Measurements from ENCODE around the gene SLFN11.
A peak's percentile ranks its signal among the peaks of the same experiment; 100 is the strongest.

SLFN11 gene

DNA sequence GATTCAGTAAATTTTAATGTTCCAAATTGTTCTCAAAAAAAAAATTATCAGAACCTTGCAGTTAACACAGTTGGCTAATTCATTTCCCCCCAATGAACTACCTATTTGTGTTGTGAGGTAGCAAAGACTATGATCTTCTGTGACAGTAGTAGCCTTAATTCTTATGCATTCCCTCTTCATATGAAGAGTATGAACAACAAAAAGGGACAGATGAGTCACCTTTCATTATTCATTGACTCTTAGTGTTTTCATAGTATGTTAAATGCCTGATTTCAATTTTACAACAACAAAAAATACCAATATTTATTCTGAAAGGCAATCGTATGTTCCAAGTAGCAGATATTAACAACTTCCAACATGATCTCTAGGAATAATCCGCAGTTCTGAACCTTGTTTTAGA lies 3.6 kb upstream of the SLFN11 start:
- H3K27me3 Mint-ChIP-seq (ENCODE audit: low read depth), result peaks cover 69% of the 10 kb centered on the region
- H3K9me3 Mint-ChIP-seq, result peaks cover 14% of the 10 kb centered on the region
- TF ChIP-seq, protein P1, sequence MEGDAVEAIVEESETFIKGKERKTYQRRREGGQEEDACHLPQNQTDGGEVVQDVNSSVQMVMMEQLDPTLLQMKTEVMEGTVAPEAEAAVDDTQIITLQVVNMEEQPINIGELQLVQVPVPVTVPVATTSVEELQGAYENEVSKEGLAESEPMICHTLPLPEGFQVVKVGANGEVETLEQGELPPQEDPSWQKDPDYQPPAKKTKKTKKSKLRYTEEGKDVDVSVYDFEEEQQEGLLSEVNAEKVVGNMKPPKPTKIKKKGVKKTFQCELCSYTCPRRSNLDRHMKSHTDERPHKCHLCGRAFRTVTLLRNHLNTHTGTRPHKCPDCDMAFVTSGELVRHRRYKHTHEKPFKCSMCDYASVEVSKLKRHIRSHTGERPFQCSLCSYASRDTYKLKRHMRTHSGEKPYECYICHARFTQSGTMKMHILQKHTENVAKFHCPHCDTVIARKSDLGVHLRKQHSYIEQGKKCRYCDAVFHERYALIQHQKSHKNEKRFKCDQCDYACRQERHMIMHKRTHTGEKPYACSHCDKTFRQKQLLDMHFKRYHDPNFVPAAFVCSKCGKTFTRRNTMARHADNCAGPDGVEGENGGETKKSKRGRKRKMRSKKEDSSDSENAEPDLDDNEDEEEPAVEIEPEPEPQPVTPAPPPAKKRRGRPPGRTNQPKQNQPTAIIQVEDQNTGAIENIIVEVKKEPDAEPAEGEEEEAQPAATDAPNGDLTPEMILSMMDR (IDR thresholded peaks at IDR 0.05; ENCODE audit: unreplicated experiment in 3 of 3), result no peak
- H3K4me3 Mint-ChIP-seq, result peak overlapping the region in 1 of 3 experiments; percentile 19
- H3K36me3 Mint-ChIP-seq (ENCODE audit: low read depth), result no peaks in the 10 kb centered on the region
- H3K4me1 Mint-ChIP-seq, result peaks cover 17% of the 10 kb centered on the region
- H3K27ac Mint-ChIP-seq, result no peak overlapping the region

DNA sequence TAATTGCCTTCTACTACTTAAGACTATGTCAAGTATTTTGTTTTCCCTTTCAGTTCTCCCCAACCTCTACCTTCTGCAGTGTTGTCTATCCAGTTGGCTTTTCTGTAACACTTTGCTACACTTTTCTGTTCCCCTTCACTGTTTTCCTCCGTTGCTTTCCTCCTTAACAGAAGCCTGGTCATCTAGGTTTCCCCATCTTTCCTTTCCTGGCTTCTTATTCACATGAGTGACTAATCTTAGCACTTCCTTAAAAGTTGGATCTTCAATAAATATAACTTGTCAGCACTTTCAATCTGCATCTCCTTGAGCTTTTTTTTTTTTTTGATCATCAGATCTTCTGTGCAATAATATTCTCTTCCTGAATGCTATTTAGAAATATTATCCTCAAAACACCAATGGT lies 2.8 kb upstream of the SLFN11 start:
- Mint-ChIP-seq H3K27ac (peak overlapping the region in 1 of 3 experiments; percentile 2), H3K4me3 (peak overlapping the region in 2 of 3 experiments; percentile 69 to 77), H3K9me3 (peaks cover 14% of the 10 kb centered on the region), H3K36me3 (ENCODE audit: low read depth) (no peaks in the 10 kb centered on the region), H3K27me3 (ENCODE audit: low read depth) (peaks cover 72% of the 10 kb centered on the region), H3K4me1 (peaks cover 25% of the 10 kb centered on the region)
- TF ChIP-seq, protein P1 (IDR thresholded peaks at IDR 0.05; ENCODE audit: unreplicated experiment in 3 of 3), result no peak

DNA sequence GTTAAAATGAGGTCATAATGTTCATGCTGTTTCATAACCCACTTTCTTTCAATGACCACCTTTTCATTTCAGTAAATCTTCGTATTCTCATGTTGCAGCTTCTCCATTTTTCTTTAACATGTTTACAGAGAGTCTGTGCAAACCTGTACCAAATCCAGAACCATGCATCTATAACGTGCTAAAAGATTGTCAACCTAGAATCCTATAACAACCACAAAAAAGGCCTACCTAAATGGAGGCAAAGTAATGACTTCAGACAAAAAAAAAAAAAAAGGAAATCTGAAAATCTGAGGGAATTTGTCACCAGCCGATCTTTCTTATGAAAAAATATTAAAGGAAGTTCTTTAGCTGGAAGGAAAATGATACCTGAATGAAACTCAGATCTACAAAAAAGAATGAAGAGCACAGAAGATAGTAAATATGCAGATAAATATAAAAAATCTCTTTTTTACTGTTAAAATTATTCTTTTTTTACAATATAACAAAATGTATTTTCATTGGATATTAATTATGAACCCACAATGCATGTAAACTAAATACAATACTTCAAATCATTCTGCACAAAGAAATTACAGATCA lies 1.4 kb upstream of the SLFN11 start:
- TF ChIP-seq, protein P1 (IDR thresholded peaks at IDR 0.05; ENCODE audit: unreplicated experiment in 3 of 3), result no peak
- H3K27me3 Mint-ChIP-seq (ENCODE audit: low read depth), result peaks cover 82% of the 10 kb centered on the region
- H3K9me3 Mint-ChIP-seq, result peaks cover 22% of the 10 kb centered on the region
- peak overlapping the region in 2 of 3 experiments; percentile 89 to 95 for H3K27ac Mint-ChIP-seq
- H3K36me3 Mint-ChIP-seq (ENCODE audit: low read depth), result no peaks in the 10 kb centered on the region
- H3K4me3 Mint-ChIP-seq, result peak overlapping the region; percentile 84 to 89 (median 87)
- H3K4me1 Mint-ChIP-seq, result peaks cover 26% of the 10 kb centered on the region

- H3K4me3 Mint-ChIP-seq, result peak overlapping the region; percentile 84 to 89 (median 87)
- TF ChIP-seq, protein P1 (IDR thresholded peaks at IDR 0.05; ENCODE audit: unreplicated experiment in 3 of 3), result no peak
- peak overlapping the region in 2 of 3 experiments; percentile 89 to 95 for H3K27ac Mint-ChIP-seq
Measured at GRCh38 chr17:35373984-35374765, 754 bp upstream of the SLFN11 start.

GRCh38 chr17:35372846-35373533 lies 431 bp downstream of the SLFN11 start:
- H3K4me1 Mint-ChIP-seq, result peaks cover 26% of the 10 kb centered on the region
- peak overlapping the region; percentile 84 to 89 (median 87) for H3K4me3 Mint-ChIP-seq
- H3K27me3 Mint-ChIP-seq (ENCODE audit: low read depth), result peaks cover 88% of the 10 kb centered on the region
- peak overlapping the region in 2 of 3 experiments; percentile 89 to 95 for H3K27ac Mint-ChIP-seq
- no peaks in the 10 kb centered on the region for H3K36me3 Mint-ChIP-seq (ENCODE audit: low read depth)
- TF ChIP-seq, protein P1 (IDR thresholded peaks at IDR 0.05; ENCODE audit: unreplicated experiment in 3 of 3), result no peak
- peaks cover 27% of the 10 kb centered on the region for H3K9me3 Mint-ChIP-seq

More at GRCh38 chr17:35373984-35374765, 754 bp upstream of the SLFN11 start:
- Mint-ChIP-seq H3K27me3 (ENCODE audit: low read depth) (peaks cover 89% of the 10 kb centered on the region), H3K4me1 (peaks cover 26% of the 10 kb centered on the region), H3K36me3 (ENCODE audit: low read depth) (no peaks in the 10 kb centered on the region), H3K9me3 (peaks cover 27% of the 10 kb centered on the region)
